ENCODE data around the gene ATMIN.

The ATMIN gene

GRCh38 chr16:81018496-81018895 is 17.1 kb upstream of the ATMIN start:
- no peak for DNase-seq (ENCODE audit: low read depth)
- no peak overlapping the region for H3K4me3 ChIP-seq (replicated peaks; ENCODE audit: low read depth, low read length)
- TF ChIP-seq, protein P1, sequence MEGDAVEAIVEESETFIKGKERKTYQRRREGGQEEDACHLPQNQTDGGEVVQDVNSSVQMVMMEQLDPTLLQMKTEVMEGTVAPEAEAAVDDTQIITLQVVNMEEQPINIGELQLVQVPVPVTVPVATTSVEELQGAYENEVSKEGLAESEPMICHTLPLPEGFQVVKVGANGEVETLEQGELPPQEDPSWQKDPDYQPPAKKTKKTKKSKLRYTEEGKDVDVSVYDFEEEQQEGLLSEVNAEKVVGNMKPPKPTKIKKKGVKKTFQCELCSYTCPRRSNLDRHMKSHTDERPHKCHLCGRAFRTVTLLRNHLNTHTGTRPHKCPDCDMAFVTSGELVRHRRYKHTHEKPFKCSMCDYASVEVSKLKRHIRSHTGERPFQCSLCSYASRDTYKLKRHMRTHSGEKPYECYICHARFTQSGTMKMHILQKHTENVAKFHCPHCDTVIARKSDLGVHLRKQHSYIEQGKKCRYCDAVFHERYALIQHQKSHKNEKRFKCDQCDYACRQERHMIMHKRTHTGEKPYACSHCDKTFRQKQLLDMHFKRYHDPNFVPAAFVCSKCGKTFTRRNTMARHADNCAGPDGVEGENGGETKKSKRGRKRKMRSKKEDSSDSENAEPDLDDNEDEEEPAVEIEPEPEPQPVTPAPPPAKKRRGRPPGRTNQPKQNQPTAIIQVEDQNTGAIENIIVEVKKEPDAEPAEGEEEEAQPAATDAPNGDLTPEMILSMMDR (IDR thresholded peaks at IDR 0.05; ENCODE audit: low read length, missing control alignments), result no peak

DNA sequence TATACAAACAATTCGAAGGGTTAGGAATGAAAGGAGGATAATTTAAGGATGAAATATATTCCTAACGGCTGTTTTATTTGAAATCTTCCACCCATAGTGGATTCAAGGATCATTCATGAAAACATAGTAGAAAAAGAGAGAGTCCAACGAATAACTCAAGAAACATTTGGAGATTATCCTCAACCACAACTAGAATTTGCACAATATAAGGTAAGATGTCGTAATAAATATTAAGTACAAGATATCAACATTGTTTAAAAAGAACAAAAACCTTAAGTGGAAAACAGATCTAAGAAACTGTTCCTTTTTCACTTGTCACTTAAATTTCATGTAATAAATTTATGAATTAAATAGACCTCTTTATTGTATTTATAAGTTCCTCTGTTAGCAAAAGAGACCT is 9.2 kb upstream of the ATMIN start:
- TF ChIP-seq, protein P1 (IDR thresholded peaks at IDR 0.05; ENCODE audit: low read length, missing control alignments), result no peak
- DNase-seq (ENCODE audit: low read depth), result no peak
- H3K4me3 ChIP-seq (replicated peaks; ENCODE audit: low read depth, low read length), result no peak overlapping the region

DNA sequence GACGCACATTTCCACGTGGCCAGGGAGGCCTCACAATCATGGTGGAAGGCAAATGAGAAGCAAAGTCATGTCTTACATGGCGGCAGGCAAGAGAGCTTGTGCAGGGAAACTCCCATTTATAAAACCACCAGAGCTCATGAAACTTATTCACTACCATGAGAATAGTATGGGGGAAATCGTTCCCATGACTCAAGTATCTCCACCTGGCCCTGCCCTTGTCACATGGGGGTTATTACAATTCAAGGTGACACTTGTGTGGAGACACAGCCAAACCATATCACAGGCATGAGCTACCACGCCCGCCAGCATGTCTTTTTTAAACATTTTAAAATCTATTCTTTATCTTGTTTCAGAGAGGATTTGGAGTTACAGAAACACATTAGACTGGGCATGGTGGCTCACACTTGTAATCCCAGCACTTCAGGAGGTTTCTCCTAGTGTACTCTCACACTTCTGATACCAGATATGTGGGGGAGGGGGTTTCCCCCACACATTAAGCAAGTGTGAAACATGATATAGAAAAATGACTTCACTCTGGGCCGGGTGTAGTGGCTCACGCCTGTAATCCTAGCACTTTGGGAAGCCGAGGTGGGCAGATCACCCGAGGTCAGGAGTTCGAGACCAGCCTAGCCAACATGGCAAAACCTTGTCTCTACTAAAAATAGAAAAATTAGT is 5.6 kb upstream of the ATMIN start:
- DNase-seq (ENCODE audit: low read depth), result no peak
- TF ChIP-seq, protein P1 (IDR thresholded peaks at IDR 0.05; ENCODE audit: low read length, missing control alignments), result no peak
- no peak overlapping the region for H3K4me3 ChIP-seq (replicated peaks; ENCODE audit: low read depth, low read length)

- H3K4me3 ChIP-seq (replicated peaks; ENCODE audit: low read depth, low read length), result peak overlapping the region; percentile 72
- TF ChIP-seq, protein P1 (IDR thresholded peaks at IDR 0.05; ENCODE audit: low read length, missing control alignments), result no peak
- peak; percentile 21 for DNase-seq (ENCODE audit: low read depth)
Observed at GRCh38 chr16:81035975-81036750, 521 bp downstream of the ATMIN start.

DNA sequence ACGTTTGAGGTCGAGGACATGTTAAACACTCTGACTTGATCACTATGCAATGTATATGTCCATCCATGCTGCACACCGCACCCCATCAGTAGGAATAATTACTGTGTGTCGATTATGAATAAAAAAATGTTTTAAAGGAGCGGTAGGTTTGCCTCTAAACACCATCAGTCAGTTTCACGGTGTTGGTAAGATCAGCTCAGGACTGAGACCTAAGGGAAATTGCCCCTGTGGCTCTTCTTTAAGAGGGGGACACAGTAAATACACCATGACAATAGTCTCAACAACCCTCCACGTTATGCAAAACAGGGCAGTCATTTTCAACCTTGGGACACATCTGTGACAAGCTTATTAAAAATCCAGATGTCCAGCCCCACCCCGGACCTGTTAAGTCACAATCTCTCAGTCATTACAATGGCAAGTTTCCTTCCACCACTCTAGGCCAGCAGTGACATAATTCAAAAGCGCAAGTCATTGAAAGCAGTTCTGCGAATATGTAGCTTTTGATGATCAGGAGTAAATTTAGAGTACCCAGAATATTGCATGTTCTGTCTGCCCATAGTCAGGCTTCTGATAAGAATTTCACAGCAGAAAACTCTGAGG is 1.2 kb downstream of the ATMIN start:
- TF ChIP-seq, protein P1 (IDR thresholded peaks at IDR 0.05; ENCODE audit: low read length, missing control alignments), result no peak
- peak; percentile 5 for DNase-seq (ENCODE audit: low read depth)

GRCh38 chr16:81040131-81040530 is 4.5 kb downstream of the ATMIN start:
- TF ChIP-seq, protein P1 (IDR thresholded peaks at IDR 0.05; ENCODE audit: low read length, missing control alignments), result no peak
- no peak overlapping the region for H3K4me3 ChIP-seq (replicated peaks; ENCODE audit: low read depth, low read length)
- no peak for DNase-seq (ENCODE audit: low read depth)

More for the DNA sequence above, 1.2 kb downstream of the ATMIN start:
- H3K4me3 ChIP-seq (replicated peaks; ENCODE audit: low read depth, low read length), result peak overlapping the region; percentile 72
